Tibial nerve (tissue), 4 donors: ENCODE results near the gene SHISA8.

ENCODE experiments used
- EP300 ChIP-seq, 2 donors: sonication (generic); formaldehyde crosslinking; IDR thresholded peaks; one replicate each; pipeline ENCODE4 v1.6.1; 2017; ENCODE audit warnings: antibody characterized with exemption in 2 of 2, mild to moderate bottlenecking in 1 of 2
- TF ChIP-seq, protein P1 (sequence below), 5 experiments: fragments of 200-600 bp in 3 of 5; fragments of 450-650 bp in 2 of 5; sonication (generic) in 3 of 5; IDR thresholded peaks; one replicate each; pipeline ENCODE4 v1.5.1; 2016 to 2019; ENCODE audit warnings: antibody characterized with exemption in 5 of 5, mild to moderate bottlenecking in 3 of 5, moderate library complexity in 2 of 5

DNA sequence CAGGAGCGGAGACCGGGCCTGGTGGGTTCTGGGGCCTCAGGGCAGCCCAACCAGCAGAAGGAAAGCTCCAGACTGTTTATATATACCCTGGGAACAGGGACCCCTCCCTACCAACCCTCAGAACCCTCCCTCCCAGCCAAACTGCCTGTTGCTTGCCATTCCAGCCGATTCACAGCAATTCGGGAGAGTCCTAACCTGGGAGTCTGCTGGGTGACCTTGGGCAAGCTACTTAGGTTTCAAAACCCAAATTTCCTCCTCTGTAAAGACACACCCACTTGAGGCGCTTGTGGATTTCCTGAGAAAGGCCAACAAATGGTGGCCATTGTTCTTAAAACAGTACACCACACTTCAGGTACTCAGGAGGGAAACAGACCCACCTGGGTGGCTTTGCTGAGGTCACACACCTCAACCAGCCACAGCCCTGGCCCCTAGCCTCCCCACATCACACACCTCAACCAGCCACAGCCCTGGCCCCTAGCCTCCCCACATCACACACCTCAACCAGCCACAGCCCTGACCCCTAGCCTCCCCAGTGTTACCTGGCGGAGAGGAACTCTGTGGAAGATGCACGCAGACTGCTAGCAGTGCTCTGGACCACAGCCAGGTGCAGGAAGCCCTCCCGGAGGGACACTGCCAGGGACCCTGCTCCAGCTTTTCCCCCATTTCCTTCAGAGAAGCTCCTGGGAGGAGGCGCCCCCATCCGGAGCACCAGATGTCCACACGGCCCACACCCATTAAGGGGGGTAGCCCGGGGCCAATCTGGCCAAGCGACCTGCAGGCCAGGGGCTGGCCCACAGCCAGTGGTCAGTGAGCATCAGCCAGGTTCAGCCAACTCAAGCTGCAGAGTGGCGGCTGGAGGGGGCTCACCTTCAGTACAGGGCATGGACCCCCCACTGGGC, 6.2 kb downstream of the SHISA8 start:
- TF ChIP-seq, protein P1, sequence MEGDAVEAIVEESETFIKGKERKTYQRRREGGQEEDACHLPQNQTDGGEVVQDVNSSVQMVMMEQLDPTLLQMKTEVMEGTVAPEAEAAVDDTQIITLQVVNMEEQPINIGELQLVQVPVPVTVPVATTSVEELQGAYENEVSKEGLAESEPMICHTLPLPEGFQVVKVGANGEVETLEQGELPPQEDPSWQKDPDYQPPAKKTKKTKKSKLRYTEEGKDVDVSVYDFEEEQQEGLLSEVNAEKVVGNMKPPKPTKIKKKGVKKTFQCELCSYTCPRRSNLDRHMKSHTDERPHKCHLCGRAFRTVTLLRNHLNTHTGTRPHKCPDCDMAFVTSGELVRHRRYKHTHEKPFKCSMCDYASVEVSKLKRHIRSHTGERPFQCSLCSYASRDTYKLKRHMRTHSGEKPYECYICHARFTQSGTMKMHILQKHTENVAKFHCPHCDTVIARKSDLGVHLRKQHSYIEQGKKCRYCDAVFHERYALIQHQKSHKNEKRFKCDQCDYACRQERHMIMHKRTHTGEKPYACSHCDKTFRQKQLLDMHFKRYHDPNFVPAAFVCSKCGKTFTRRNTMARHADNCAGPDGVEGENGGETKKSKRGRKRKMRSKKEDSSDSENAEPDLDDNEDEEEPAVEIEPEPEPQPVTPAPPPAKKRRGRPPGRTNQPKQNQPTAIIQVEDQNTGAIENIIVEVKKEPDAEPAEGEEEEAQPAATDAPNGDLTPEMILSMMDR (IDR thresholded peaks at IDR 0.05) = no peak
- TF ChIP-seq EP300 (IDR thresholded peaks at IDR 0.05) = no peak
